ENCODE data around the gene NHLH1.
"Not testable (repeated sequence)": the region's sequence is repeated elsewhere in the genome, so short reads cannot be mapped to it uniquely, and the experiment has no call there.

Gene NHLH1

GRCh38 chr1:160374306-160375110, 7.6 kb downstream of the NHLH1 start:
- peak overlapping the region; percentile 11 for H3K4me3 ChIP-seq (ENCODE audit: low read depth, low read length)
- TF ChIP-seq MAX (IDR thresholded peaks at IDR 0.05; ENCODE audit: low read depth, low read length) (no peak), MYC (IDR thresholded peaks at IDR 0.05; ENCODE audit: low read depth, low read length) (no peak), POLR2A (IDR thresholded peaks at IDR 0.05; ENCODE audit: extremely low read depth, insufficient read length) (no peak)
- TF ChIP-seq, protein P1, sequence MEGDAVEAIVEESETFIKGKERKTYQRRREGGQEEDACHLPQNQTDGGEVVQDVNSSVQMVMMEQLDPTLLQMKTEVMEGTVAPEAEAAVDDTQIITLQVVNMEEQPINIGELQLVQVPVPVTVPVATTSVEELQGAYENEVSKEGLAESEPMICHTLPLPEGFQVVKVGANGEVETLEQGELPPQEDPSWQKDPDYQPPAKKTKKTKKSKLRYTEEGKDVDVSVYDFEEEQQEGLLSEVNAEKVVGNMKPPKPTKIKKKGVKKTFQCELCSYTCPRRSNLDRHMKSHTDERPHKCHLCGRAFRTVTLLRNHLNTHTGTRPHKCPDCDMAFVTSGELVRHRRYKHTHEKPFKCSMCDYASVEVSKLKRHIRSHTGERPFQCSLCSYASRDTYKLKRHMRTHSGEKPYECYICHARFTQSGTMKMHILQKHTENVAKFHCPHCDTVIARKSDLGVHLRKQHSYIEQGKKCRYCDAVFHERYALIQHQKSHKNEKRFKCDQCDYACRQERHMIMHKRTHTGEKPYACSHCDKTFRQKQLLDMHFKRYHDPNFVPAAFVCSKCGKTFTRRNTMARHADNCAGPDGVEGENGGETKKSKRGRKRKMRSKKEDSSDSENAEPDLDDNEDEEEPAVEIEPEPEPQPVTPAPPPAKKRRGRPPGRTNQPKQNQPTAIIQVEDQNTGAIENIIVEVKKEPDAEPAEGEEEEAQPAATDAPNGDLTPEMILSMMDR (IDR thresholded peaks at IDR 0.05; ENCODE audit: low read depth, low read length), result no peak
- peak; percentile 60 for DNase-seq (ENCODE audit: low read depth)

- H3K4me3 ChIP-seq (ENCODE audit: low read depth, low read length), result no peak overlapping the region
- peak; percentile 57 for DNase-seq (ENCODE audit: low read depth)
- TF ChIP-seq MAX (IDR thresholded peaks at IDR 0.05; ENCODE audit: low read depth, low read length) (no peak), POLR2A (IDR thresholded peaks at IDR 0.05; ENCODE audit: extremely low read depth, insufficient read length) (no peak), MYC (IDR thresholded peaks at IDR 0.05; ENCODE audit: low read depth, low read length) (no peak)
- TF ChIP-seq, protein P1 (IDR thresholded peaks at IDR 0.05; ENCODE audit: low read depth, low read length), result no peak
Observed at GRCh38 chr1:160375788-160376524, 9.1 kb downstream of the NHLH1 start.

DNA sequence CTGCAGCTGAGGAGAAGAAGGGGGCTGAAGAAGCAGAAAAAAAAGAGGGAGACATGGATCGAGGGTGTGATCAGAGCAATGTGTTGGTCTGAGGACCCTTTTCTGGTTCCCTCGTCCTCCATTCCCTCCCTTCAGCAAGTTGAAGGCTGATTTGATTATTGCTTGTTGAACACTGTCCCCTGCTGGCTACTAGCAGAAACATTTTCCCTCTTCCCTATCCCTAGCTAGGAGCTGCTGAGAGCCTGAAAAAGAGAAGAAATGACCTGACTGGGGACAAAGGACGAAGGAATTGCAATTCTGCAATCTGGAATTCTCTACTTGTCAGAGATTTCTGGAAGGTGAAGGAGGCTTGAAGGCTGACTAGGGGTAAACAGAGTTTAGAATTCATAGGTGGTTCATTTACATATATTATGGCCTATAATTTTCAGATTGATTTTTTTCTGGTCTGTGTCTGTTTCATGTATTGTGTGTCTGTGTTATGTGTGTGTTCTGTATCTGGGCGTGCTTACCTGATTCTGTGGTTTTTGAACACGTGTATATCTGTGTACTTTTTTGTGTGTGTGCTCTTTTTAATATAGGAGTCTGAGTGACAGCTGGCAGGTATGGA, 9.8 kb downstream of the NHLH1 start:
- TF ChIP-seq MYC (IDR thresholded peaks at IDR 0.05; ENCODE audit: low read depth, low read length), result no peak
- TF ChIP-seq, protein P1 (IDR thresholded peaks at IDR 0.05; ENCODE audit: low read depth, low read length), result peak; percentile 88
- TF ChIP-seq POLR2A (IDR thresholded peaks at IDR 0.05; ENCODE audit: extremely low read depth, insufficient read length), result no peak
- H3K4me3 ChIP-seq (ENCODE audit: low read depth, low read length), result no peak overlapping the region
- peak; percentile 84 for DNase-seq (ENCODE audit: low read depth)

DNA sequence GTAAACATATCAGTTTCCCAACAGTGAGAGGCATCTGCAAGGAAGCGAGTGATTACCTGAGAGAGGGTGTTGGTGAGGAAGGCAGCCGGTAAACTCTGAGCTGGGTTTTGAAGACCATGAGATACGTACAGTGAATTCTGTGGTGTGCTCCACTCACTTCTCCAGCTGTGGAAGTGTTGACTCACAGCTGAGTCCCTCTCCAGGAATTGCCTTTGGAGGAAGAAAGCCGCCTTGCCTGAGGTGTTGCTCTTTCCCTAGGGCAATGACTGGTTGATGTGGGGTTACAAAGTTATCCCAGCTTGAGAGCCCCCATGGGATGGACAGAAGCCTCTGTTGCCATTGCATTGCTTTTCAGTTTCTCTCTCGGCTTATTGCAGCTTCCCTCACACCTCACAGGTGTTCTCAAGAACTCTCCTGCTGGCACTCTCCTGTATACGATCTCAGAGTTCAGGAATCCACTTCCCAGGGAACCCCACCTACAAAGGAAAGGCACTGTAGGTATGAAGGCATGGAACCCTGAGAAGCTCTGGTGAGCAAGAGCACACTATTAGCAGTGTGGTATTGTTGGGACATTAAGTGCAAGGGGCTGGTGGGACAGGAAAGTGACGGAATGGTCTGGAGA, 10.8 kb downstream of the NHLH1 start:
- no peak overlapping the region for H3K4me3 ChIP-seq (ENCODE audit: low read depth, low read length)
- DNase-seq (ENCODE audit: low read depth), result no peak
- TF ChIP-seq MYC (IDR thresholded peaks at IDR 0.05; ENCODE audit: low read depth, low read length), result no peak
- TF ChIP-seq MAX (IDR thresholded peaks at IDR 0.05; ENCODE audit: low read depth, low read length), result no peak
- TF ChIP-seq POLR2A (IDR thresholded peaks at IDR 0.05; ENCODE audit: extremely low read depth, insufficient read length), result no peak
- TF ChIP-seq, protein P1 (IDR thresholded peaks at IDR 0.05; ENCODE audit: low read depth, low read length), result no peak

GRCh38 chr1:160384812-160385211, 17.9 kb downstream of the NHLH1 start:
- not testable (repeated sequence) for DNase-seq (ENCODE audit: low read depth)

DNA sequence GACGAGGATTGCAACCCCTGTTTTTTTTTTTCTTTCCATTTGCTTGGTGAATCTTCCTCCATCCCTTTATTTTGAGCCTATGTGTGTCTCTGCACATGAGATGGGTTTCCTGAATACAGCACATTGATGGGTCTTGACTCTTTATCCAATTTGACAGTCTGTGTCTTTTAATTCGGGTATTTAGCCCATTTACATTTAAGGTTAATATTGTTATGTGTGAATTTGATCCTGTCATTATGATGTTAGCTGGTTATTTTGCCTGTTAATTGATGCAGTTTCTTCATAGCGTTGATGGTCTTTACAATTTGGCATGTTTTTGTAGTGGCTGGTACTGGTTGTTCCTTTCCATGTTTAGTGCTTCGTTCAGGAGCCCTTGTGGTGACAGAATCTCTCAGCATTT, 21.5 kb downstream of the NHLH1 start:
- H3K4me3 ChIP-seq (ENCODE audit: low read depth, low read length); DNase-seq (ENCODE audit: low read depth): not testable (repeated sequence)

More at GRCh38 chr1:160384812-160385211, 17.9 kb downstream of the NHLH1 start:
- H3K4me3 ChIP-seq (ENCODE audit: low read depth, low read length), result not testable (repeated sequence)
